Esophagus muscularis mucosa (tissue), 3 donors: ENCODE measurements around the gene MSH6.

Source experiments
- POLR2A ChIP-seq: fragments of 450-650 bp; IDR thresholded peaks from one replicate; pipeline ENCODE4 v1.6.1; 2017; ENCODE audit warnings: antibody characterized with exemption, moderate library complexity, mild to moderate bottlenecking, low read depth
- TF ChIP-seq, protein P1 (sequence below), 3 experiments: fragments of 200-600 bp in 2 of 3; fragments of 450-650 bp in 1 of 3; sonication (generic) in 2 of 3; IDR thresholded peaks; one replicate each; pipeline ENCODE4 v1.5.1; 2017 to 2019; ENCODE audit warnings: antibody characterized with exemption in 3 of 3, mild to moderate bottlenecking in 2 of 3, moderate library complexity in 1 of 3

DNA sequence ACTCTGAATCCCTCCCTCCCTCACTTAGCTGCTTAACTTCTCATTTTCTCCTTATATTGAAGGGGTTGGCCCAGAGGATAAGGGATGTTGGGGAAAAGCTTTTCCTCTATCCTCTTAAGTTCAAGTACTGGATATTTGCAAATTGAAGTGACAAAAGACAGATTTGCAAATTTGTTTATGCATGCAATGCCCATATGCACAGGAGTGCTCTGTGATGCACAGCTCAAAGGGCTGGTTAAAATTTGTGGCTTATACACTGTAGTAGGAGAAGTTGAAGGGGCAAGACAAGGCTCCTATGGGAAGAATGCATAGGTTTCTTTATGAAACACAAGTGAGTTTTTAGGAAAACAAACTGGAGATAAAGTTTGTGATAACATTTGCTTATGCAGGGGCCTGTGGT, 8.4 kb upstream of the MSH6 start:
- TF ChIP-seq, protein P1, sequence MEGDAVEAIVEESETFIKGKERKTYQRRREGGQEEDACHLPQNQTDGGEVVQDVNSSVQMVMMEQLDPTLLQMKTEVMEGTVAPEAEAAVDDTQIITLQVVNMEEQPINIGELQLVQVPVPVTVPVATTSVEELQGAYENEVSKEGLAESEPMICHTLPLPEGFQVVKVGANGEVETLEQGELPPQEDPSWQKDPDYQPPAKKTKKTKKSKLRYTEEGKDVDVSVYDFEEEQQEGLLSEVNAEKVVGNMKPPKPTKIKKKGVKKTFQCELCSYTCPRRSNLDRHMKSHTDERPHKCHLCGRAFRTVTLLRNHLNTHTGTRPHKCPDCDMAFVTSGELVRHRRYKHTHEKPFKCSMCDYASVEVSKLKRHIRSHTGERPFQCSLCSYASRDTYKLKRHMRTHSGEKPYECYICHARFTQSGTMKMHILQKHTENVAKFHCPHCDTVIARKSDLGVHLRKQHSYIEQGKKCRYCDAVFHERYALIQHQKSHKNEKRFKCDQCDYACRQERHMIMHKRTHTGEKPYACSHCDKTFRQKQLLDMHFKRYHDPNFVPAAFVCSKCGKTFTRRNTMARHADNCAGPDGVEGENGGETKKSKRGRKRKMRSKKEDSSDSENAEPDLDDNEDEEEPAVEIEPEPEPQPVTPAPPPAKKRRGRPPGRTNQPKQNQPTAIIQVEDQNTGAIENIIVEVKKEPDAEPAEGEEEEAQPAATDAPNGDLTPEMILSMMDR (IDR thresholded peaks at IDR 0.05) = no peak
- no peak for TF ChIP-seq POLR2A
